Coronary artery (tissue), 2 donors: ENCODE measurements around the gene RHOT1.
"Not testable (repeated sequence)": the region's sequence is repeated elsewhere in the genome, so short reads cannot be mapped to it uniquely, and the experiment has no call there.

ENCODE experiments used
- DNase-seq: peaks from one replicate; pipeline ENCODE4 v3.0.0-alpha.2; 2017; ENCODE audit warnings: low spot score
- H3K27ac ChIP-seq, 2 donors: fragments of 200-600 bp; sonication (generic); one replicate each; pipeline ENCODE4 v1.5.1; 2016 to 2019
- H3K4me3 ChIP-seq: fragments of 200-600 bp; sonication (generic); 2 replicates; pipeline ENCODE4 v1.5.1; 2016; ENCODE audit warnings: mild to moderate bottlenecking, moderate library complexity
- CTCF ChIP-seq: fragments of 200-600 bp; sonication (generic); IDR thresholded peaks from one replicate; pipeline ENCODE4 v1.5.1; 2019; ENCODE audit warnings: antibody characterized with exemption

The RHOT1 gene

GRCh38 chr17:32117399-32117798 lies 24.9 kb upstream of the RHOT1 start:
- no peak overlapping the region for H3K27ac ChIP-seq
- no peak for TF ChIP-seq CTCF
- no peak overlapping the region for H3K4me3 ChIP-seq
- DNase-seq, result no peak

- not testable (repeated sequence) for DNase-seq, H3K27ac ChIP-seq, H3K4me3 ChIP-seq
Measured at GRCh38 chr17:32118088-32118487, 24.2 kb upstream of the RHOT1 start.

- no peak for TF ChIP-seq CTCF
- DNase-seq, result no peak
- H3K27ac ChIP-seq, result no peak overlapping the region
- H3K4me3 ChIP-seq, result no peak overlapping the region
Measured at GRCh38 chr17:32118835-32119234, 23.5 kb upstream of the RHOT1 start.

GRCh38 chr17:32120141-32120540 lies 22.2 kb upstream of the RHOT1 start:
- Histone ChIP-seq H3K4me3 (no peak overlapping the region), H3K27ac (no peak overlapping the region)
- TF ChIP-seq CTCF, result no peak
- DNase-seq, result no peak

- DNase-seq, result no peak
- Histone ChIP-seq H3K4me3 (no peak overlapping the region), H3K27ac (no peak overlapping the region)
- TF ChIP-seq CTCF, result no peak
Measured at GRCh38 chr17:32120716-32121115, 21.6 kb upstream of the RHOT1 start.

- H3K27ac ChIP-seq, result no peak overlapping the region
Measured at GRCh38 chr17:32123782-32124181, 18.5 kb upstream of the RHOT1 start.

GRCh38 chr17:32124985-32125847 lies 17.1 kb upstream of the RHOT1 start:
- no peak for TF ChIP-seq CTCF
- Histone ChIP-seq H3K27ac (no peak overlapping the region), H3K4me3 (no peak overlapping the region)
- DNase-seq, result no peak

More at GRCh38 chr17:32123782-32124181, 18.5 kb upstream of the RHOT1 start:
- no peak for TF ChIP-seq CTCF
- H3K4me3 ChIP-seq, result no peak overlapping the region
- DNase-seq, result no peak
